ENCODE measurements around the gene CLSTN3.

Gene CLSTN3

DNA sequence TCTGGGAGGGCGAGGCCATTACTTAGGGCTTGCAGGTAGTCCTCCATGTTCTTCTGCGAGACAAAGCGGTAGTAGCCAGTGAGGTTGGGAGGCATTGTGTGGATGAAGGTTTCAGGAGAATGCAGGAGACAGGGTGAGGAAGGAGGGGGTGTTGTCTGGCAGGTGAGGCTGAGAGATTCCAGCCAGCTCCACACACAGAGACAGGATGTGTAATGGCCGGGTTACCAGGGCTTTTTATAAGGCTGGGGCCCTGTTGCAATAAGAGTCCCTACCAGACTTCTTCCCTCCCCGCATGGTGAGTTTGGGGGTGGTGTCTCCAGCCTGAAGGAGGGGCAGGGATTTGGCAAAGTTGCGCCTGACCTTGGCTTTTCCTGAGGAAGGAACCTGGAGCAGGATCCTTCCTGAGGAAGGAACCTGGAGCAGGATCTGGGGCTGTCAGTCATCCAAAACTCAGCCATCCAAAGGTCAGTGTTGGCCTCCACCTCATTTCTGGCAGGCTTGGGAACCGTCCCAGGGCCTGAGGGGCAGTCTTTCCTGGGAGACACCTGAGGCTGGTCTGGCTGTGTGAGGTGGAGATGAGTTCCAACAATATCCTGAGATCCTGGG is 1.4 kb upstream of the CLSTN3 start, which contains the start of gene RBP5:
TSS of gene RBP5 (minus strand) at position 209 of the 606 bp plus-strand sequence. CDS start at position 95, 114 bp downstream.
- DNase-seq = no peak

DNA sequence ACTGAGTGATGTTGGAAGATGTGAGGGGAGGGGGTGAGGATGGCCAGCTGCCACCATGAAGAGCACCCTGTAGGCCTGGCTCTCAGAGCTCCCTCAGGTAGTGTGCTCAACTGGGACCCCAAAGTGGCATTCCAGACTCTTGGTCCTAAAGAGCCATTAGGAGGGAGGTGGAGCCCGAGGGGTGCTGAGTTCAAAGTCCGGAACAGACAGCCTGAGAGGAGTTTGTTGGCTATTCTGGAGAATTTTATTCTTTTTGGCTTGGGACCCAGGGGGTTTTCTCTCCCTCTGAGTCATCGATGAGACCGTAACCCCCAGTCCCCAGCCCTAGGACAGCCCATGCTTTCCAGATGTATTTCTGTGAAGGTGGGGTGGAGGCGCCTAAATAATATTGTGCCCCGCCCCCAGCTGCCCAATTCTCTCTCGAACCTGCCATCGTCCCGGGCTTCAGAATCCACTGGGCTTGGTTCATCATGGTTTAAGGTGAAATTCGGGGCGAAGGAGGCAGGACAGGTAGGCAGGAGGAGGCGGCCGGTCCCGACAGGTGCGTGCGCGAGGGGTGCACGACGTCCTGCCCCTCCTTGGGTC is 792 bp upstream of the CLSTN3 start:
- DNase-seq = no peak

DNA sequence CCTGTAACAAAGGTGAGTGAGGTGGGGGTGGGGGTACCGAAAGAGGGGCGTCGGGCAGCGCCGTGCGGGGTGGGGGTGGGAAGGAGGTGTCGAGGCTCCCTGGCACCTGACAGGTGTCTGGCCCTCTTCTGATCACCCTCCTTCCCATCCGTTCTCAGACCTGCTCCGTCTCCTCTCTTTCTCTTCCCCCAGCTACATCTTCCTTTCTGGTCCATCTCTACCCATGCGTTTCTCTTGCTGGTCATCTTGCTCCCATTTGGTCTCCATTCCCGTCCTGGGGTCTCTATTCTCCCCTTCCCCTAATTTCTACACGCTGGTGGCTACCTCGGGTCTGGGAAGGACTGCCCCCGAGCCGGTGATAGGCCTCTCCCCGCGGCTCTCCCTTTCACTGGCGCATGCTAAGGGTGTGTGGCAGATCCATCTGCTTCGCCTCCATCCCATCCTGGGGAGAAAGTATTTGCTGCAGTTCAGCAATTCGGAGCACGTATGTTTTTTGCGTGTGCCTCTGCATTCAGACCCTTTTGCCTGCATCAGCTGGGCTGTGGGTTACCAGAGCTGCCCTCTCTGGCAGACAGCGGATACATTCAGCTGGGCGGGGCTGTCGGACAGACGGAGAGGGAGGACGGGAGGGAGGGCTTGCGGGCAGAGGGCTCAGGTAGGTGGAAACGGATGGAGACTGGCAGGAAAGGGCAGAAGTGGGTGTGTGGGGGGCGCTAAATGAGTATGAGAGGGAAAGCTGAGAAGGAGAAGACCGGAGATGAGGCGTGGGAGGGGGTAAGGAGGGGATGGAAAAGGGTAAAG is 730 bp downstream of the CLSTN3 start:
- DNase-seq = peak; percentile 31 to 78

DNA sequence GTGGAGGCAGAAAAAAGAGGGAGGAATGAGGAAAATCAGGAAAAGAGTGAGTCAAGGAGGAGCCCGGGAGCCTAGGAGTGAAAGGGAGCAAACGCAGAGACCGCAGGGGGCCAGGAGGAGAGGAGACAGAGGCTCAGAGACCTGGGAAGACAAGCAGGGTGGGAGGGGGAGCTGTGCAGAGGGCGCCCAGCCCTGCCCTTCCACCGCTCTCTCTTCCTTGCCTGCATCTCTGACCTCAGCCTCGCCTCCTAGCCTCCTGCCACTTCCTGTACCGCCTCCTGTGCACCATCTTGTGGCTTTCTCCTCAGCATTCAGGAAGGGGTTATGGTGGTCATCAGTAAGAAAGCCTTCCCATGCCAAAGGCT is 1.3 kb downstream of the CLSTN3 start:
- no peak for DNase-seq

DNA sequence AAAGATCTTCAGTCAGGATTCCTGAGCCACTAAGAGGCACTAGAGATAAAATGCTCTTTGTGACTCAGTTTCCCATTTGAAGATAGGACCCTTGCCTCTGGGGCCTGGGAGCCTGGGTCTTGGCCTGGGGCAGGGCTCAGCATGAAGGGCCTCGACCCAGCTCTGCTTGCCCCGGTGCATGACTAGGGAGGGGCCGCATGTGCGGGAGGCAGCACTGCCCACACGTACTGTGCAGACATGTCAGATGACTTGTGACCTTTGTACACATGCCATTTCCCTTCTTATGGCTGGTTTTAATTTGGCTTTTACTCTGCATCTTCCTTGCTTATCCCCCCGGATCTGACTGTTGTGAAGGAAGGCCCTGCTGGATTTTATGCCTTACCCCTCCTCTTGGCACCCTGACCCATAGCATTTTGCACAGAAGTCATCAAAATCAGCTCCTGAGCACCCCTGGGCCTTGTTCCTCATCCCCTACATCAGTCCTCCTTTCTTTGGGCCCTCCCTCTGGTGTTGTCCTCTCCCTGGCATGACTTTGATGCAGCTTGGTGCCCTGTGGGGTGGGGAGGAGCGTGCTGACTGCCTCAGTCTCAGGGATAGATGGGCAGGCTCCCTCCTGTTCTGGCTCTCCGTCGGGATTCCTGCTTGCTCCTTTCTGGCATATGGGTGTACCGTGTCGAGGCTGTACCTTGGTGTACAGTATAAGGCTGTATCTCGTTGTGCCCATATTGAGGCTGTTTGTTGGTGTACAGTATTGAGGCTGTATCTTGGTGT is 4.4 kb downstream of the CLSTN3 start:
- no peak for DNase-seq

DNA sequence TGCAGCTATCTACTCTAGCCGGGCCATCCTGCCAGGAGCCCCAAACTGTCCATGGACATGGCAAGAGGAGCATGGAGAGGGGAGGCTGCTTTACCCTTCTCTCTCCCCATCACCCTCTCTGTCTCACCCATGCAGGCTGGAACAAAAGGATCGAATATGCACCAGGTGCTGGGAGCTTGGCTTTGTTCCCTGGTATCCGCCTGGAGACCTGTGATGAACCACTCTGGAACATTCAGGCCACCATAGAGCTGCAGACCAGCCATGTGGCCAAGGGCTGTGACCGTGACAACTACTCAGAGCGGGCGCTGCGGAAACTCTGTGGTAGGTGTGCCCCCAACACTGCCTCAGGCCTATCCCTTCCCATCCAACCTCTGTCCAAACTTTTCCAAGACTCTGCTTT is 5.9 kb downstream of the CLSTN3 start:
- DNase-seq = no peak

DNA sequence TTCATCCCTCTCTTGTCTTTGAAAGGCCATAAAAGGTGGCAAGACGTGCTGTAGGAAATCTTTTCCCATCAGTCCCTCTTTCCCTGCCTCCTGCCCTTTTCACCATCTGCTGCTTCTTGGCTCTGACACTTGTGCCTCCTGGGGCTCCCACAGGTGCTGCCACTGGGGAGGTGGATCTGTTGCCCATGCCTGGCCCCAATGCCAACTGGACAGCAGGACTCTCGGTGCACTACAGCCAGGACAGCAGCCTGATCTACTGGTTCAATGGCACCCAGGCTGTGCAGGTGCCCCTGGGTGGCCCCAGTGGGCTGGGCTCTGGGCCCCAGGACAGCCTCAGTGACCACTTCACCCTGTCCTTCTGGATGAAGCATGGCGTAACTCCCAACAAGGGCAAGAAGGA is 6.5 kb downstream of the CLSTN3 start:
- no peak for DNase-seq

DNA sequence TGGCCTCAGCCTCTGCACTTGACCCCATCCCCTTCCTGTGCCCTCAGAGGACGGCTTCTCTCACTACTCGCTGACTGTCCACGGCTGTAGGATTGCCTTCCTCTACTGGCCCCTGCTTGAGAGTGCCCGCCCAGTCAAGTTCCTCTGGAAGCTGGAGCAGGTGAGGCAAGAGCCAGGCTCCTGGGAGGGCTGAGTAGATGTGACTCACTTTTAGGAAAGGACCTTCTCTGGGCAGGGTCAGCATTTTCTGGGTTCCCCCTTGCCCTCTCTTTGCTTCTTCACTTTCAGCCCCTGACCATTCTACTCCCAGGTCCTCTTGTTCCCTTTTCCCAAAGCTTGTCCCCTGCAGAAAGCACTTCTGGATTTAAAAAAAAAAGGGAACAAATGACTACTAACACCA is 7.7 kb downstream of the CLSTN3 start:
- DNase-seq = no peak

DNA sequence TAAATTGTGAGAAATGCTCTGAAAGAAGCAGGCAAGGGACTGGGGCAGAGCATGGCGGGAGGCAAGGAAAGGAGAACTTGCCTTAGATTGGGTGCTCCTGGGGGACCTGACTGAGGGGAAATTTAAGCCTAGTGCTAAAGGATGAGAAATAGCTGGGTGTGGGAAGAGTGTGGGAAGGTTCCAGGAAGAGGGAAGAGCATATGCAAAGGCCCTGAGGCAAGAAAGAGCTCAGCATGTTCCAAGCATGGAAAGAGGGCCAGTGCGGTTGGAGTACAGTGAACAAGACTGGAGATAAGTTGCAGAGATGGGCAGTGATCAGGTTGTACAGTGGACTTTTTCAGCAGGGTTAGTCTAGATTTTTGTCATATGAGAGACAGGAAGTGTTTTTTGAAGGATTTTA is 9.0 kb downstream of the CLSTN3 start:
- no peak for DNase-seq

DNA sequence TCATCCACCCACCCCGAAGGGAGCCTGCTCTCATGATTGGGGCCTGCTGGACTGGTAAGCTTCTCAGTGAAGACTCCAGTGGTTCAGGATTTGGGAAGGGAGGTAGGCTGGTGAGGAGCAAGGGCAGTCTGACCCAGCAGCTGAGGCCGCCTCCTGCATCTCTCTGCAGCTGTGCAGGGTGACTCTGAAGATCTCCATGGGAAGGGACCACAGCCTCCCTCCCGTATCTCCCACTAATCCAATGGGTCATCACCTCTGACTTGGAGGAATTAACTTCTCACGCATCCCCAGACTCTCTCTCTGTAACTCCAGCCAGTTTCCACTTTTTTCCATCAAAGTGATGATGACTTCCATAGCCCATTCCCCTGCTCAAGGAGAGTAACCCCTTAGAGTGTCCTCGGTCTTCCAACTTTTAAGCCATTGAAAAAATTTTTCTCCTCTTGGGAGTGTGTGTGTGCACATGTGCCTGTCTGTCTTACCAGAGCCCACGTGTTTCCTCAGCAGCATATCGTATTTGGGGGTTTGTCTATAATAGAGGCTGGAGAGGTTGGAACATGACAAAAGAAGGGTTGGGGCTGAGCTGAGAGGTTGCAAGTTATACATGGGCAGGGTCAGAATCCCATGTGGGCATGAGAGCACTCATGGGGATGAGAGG is 11.3 kb downstream of the CLSTN3 start:
- no peak for DNase-seq

DNA sequence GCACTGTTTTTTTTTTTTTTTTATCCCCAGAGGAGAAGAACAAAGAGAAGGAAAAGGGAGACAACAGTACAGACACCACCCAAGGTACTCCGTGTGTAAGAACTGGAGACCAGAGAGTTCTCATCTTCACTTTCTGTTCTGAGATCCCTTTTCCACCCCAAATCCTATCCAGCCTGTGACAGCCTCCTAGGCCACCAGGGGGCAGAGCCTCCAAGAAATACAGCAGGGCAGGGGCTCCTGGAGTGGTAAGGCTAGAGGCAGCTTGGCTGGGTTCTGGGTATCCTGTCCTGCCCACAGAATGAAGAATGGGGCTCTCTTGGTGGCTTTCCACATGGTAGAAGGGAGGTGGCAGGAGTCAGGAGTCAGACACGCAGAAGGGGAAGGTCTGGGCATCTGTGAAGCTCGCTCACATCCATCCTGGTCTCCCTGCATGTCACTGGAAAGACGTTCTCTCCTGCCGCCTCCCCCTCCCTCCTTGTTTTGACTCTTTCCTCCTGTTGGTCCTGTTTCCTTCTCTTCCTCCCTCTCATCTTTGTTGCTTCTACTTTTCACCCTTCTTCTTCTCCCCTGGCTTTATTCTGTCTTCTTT is 12.0 kb downstream of the CLSTN3 start:
- DNase-seq = peak in 1 of 2 experiments; percentile 56

DNA sequence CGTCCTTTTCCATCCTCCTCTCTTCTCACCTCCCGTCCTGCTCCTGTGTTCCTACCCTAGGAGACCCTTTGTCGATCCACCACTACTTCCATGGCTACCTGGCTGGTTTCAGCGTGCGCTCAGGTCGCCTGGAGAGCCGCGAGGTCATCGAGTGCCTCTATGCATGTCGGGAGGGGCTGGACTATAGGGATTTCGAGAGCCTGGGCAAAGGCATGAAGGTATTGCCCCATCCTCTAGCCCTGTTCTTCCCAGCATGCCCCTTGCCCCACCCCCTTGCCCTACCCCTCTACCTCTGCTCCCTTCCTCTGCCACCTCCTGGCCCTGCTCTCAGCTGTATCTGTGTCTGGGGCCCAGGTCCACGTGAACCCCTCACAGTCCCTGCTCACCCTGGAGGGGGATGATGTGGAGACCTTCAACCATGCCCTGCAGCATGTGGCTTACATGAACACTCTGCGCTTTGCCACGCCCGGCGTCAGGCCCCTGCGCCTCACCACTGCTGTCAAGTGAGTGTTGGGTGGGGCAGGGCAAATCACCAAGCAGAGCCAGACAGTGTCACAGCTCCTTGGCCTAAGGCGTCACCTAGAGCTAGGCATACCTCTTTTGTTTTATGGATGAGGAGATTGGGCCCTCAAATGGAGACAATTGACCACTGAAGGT is 12.8 kb downstream of the CLSTN3 start:
- no peak for DNase-seq

DNA sequence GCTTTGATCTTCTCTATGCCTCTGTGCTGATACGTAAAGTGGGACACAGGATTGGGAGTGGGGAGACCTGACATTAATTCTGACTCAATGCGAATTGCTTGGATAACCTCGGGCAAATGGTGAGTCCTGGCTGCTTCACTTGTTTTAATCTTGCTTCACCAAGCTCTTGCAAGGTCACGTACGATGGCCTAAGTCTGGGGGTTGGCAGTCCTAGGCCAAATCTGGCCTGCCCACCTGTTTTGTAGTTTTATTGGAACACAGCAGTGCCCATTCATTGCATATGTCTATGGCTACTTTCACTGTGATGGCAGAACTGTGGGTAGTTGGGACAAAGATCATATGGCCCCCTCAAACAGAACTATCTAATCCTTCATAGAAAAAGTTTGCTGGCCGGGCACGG is 13.4 kb downstream of the CLSTN3 start:
- no peak for DNase-seq

DNA sequence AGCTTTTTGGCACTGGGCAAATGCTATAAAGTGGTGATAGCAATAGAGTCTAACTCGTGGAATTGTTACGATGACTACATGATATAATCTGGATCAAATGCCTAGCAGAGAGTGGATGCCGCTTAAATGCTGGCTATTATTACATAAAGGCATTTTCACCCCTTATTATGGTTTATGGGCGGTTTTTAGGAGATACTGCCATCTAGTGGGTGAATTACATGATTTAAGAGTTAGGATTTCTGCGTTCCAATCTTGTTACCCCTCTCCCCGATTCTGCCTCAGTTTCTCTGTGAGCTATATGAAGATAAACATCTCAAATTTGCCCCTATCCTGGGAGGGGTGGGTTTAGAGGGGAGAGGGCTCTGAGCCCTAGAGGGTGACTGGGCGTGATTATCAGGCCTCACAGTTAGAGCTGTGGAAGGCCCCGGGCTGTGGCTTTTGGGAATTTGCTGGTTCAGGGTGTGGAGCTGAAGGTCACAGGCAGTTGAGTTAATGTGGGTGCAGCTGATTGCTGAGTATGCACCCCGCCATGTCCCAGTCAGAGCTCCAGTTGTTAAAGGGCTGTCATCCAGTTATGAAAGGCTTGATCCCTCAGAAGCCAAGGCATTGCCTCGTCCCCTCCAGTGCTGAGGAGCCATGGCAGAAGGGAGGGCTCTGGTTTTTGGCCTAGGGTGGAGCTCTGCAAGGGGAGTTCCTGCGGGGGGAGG is 14.4 kb downstream of the CLSTN3 start:
- DNase-seq = peak in 1 of 2 experiments; percentile 59

DNA sequence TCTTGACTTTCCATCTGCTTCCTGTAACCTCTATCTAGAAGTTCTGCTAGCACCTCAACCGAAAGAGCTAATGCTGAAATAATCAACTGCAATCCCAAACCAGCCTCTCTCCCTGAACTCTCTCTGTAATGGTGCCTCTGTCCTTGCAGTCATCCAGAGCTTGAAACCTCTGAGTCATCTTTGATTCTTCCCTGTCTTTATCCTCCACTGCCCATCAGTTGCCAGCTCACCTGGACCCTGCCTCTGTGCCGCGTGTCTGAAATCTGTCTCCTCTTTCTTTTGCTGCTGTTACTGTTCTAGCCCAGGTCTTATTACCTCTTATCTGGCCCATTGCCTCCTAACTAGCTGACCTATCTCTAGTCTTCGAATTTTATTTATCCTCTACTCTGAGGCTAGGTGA is 15.5 kb downstream of the CLSTN3 start:
- DNase-seq = no peak

DNA sequence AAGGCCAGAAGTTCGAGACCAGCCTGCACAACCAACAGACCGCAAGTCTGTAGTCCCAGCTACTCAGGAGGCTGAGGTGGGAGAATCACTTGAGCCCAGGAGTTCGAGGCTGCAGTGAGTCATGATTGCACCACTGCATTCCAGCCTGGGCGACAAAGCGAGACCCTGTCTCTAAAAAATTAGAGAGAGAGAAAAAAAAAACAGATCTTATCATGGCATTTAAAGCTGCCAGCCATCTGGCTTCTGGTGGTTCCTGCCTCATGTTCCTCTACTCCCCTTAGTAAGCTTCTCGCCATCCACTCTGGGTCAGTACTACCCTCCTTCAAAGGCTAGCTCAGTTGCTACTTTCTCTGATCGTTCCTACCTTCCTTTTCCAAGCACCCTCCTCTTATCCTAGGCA is 16.1 kb downstream of the CLSTN3 start:
- DNase-seq = no peak

DNA sequence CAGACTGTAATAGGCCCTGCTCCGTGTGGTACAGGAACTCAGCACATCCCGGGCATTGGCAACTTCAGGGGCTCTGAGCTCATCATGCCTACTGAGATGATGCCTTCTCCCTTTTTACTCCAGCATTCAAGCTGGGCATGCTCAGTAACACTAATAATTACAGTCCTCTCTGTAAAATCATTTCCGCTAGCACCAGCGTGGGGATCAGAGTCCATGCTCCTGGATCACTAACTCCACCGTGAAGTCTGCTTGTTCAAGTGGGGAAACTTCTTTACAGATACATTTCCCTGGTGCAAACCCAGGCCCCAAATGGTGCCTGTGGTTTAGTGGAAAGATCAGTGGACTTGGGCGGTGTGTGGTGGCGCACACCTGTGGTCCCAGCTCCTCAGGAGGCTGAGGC is 16.7 kb downstream of the CLSTN3 start:
- DNase-seq = no peak

DNA sequence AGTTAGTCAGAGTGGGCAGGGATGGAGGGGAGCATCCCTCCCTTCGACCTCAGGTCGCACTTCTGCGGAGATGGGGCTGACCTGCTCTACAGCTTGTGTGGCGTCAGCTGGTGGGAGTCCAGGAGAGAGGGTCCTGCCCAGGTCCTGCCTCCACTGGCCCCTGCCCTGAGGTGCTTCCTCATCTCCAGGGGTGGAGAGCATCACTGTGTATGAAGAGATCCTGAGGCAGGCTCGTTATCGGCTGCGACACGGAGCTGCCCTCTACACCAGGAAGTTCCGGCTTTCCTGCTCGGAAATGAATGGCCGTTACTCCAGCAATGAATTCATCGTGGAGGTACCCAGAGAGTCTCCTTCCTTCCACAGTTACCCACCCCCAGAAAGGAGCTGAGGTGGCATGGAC is 20.2 kb downstream of the CLSTN3 start:
- DNase-seq = no peak

DNA sequence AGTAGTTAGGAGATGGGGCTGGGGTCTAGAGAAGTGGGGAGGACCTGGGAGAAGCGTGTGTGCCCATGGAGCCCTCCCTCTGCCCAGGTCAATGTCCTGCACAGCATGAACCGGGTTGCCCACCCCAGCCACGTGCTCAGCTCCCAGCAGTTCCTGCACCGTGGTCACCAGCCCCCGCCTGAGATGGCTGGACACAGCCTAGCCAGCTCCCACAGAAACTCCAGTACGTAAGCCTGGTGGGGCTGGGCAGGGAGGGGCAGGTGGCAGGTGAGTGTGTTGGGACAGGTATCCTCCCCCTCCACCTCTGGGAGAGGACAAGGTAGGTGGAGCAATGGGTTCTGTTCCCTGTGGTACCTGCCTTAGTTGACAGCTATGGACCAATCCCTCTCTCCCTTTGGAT is 20.7 kb downstream of the CLSTN3 start:
- DNase-seq = no peak

DNA sequence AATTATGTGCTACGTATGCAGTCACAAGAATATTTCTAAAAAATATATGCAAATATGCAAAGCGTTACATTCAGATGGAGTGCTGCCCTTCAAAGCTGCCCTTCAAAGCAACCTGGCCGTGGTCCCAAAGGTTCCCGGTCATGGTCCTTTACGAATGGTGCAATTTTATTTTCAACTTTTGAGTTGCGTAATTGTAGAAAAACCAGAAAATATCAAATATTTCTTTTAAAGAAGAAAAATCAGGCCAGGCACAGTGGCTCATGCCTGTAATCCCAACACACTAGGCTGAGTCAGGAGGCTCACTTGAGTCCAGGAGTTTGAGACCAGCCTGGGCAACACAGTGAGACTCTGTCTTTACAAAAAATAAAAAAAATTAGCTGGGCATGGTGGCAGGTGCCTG is 21.4 kb downstream of the CLSTN3 start:
- DNase-seq = no peak

DNA sequence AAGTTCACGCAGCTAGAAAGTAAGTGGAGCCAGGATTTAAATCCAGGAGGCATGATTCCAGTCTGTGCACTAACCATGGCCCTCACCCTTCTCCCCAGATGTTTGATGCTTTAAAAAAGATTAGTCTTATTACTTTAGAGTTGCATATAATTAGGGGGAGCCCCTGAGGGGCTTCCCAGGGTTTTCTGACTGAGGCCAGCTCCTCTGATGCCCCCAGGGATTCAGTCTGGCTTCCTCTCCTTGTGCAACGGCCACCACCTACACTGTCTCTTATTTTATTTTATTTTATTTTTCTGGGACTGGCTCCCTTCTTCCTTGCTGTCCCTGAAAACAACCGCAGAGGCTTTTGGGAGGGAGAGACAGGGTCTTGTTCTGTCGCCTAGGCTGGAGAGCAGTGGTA is 22.6 kb downstream of the CLSTN3 start:
- DNase-seq = no peak
